Keratinocyte (primary cell): ENCODE results near the gene LRP11. TPM values are rescaled to one million over a fixed set of nuclear protein-coding genes. Genes with fewer than 3 reads are reported as not detected.

Source experiments
- DNase-seq: peaks from one replicate; pipeline ENCODE4 v3.0.0-alpha.2; 2011; ENCODE audit warnings: low read depth, missing footprints, low spot score
- FAIRE-seq: peaks from 2 replicates; lab custom pipeline; 2011; peaks lifted over from hg19 to GRCh38; lab: Jason Lieb, UNC
- H2AFZ ChIP-seq: 2 replicates; pipeline ENCODE4 v1.6.0; 2012; ENCODE audit warnings: low read length, control low read depth, inconsistent platforms; ENCODE audit not compliant: control insufficient read depth
- H3K27ac ChIP-seq: 2 replicates; pipeline ENCODE4 v1.5.1; 2011; ENCODE audit warnings: low read length; ENCODE audit not compliant: control insufficient read depth, insufficient read depth
- H3K27me3 ChIP-seq: 3 replicates; pipeline ENCODE4 v1.6.0; 2011; ENCODE audit warnings: low read length; ENCODE audit not compliant: control insufficient read depth, insufficient read depth; ENCODE audit errors: extremely low read depth
- H3K36me3 ChIP-seq, 2 experiments: 2 replicates in 1 of 2; 3 replicates in 1 of 2; pipeline ENCODE4 v1.5.1; 2011; ENCODE audit warnings: low read length in 2 of 2, mild to moderate bottlenecking in 1 of 2; ENCODE audit not compliant: control insufficient read depth in 2 of 2, insufficient read depth in 2 of 2; ENCODE audit errors: extremely low read depth in 1 of 2
- H3K4me1 ChIP-seq: 3 replicates; pipeline ENCODE4 v1.5.1; 2011; ENCODE audit warnings: low read length; ENCODE audit not compliant: control insufficient read depth, insufficient read depth; ENCODE audit errors: extremely low read depth
- H3K4me2 ChIP-seq: 3 replicates; pipeline ENCODE4 v1.6.0; 2011; ENCODE audit warnings: low read depth, low read length; ENCODE audit not compliant: control insufficient read depth, insufficient read depth; ENCODE audit errors: extremely low read depth
- H3K4me3 ChIP-seq, 3 experiments: fragments of 200-600 bp in 1 of 3; sonication (generic) in 1 of 3; 2 replicates in 2 of 3; 3 replicates in 1 of 3; pipeline ENCODE4 v1.5.1; 2011 to 2016; ENCODE audit warnings: low read length in 3 of 3, mild to moderate bottlenecking in 3 of 3, control low read depth in 2 of 3, inconsistent platforms in 1 of 3, low read depth in 1 of 3, mixed read lengths in 1 of 3, mixed run types in 1 of 3, moderate library complexity in 1 of 3; ENCODE audit not compliant: control insufficient read depth in 2 of 3, insufficient read depth in 2 of 3; ENCODE audit errors: extremely low read depth in 1 of 3
- H3K79me2 ChIP-seq: 2 replicates; pipeline ENCODE4 v1.6.0; 2012; ENCODE audit warnings: low read length; ENCODE audit not compliant: control insufficient read depth, insufficient read depth
- H3K9ac ChIP-seq: 3 replicates; pipeline ENCODE4 v1.6.0; 2011; ENCODE audit warnings: low read length; ENCODE audit not compliant: control insufficient read depth, insufficient read depth; ENCODE audit errors: extremely low read depth
- H3K9me1 ChIP-seq: 3 replicates; pipeline ENCODE4 v1.6.0; 2011; ENCODE audit warnings: low read length; ENCODE audit not compliant: control insufficient read depth, insufficient read depth; ENCODE audit errors: extremely low read depth
- H3K9me3 ChIP-seq: 2 replicates; pipeline ENCODE4 v1.5.1; 2012; ENCODE audit warnings: low read depth, low read length; ENCODE audit not compliant: control insufficient read depth
- H4K20me1 ChIP-seq: 3 replicates; pipeline ENCODE4 v1.6.0; 2011; ENCODE audit warnings: low read length; ENCODE audit not compliant: control insufficient read depth, insufficient read depth; ENCODE audit errors: extremely low read depth
- EZH2 ChIP-seq: IDR thresholded peaks from one replicate; pipeline ENCODE4 v1.6.1; 2012; ENCODE audit warnings: inconsistent platforms, mild to moderate bottlenecking, low read length, moderate library complexity
- dilution Hi-C: fragments of 300-500 bp; cut with MboI; formaldehyde crosslinking; loops from one replicate; pipeline ENCODE4 v1.7.0; 2020; ENCODE audit warnings: low sequenced_read_pairs; ENCODE audit not compliant: extremely low pct_ligation_motif_present
- polyA plus RNA-seq, 5 experiments: library from polyadenylated mRNA; depleted of rRNA in 3 of 5; stranded (reverse) in 3 of 5; stranded (forward) in 1 of 5; unstranded in 1 of 5; fragments of >200 nt; gene quantifications; 1 replicate in 1 of 5; 2 replicates in 3 of 5; 3 replicates in 1 of 5; pipeline versions ENCODE4 v1.2.1 to v1.2.3, GENCODE V29; 2011 to 2012; ENCODE audit warnings: missing spikeins in 2 of 5, low read depth in 1 of 5, low replicate concordance in 1 of 5
- TF ChIP-seq, protein P1 (sequence below), 3 experiments: IDR thresholded peaks in 1 of 3; conservative IDR thresholded peaks in 1 of 3; optimal IDR thresholded peaks in 1 of 3; 2 replicates in 2 of 3; 3 replicates in 1 of 3; pipeline versions ENCODE3 to v1.5.1; 2011; ENCODE audit warnings: low read length in 3 of 3, mild to moderate bottlenecking in 3 of 3, moderate library complexity in 2 of 3, control low read depth in 1 of 3, inconsistent platforms in 1 of 3; ENCODE audit not compliant: insufficient read depth in 2 of 3; ENCODE audit errors: extremely low read depth in 1 of 3

The LRP11 gene
- polyA plus RNA-seq, 1 donor (not counting 4 experiments of a cell fraction or from before 2014, with no cell fraction given) = 31.1 TPM

DNA sequence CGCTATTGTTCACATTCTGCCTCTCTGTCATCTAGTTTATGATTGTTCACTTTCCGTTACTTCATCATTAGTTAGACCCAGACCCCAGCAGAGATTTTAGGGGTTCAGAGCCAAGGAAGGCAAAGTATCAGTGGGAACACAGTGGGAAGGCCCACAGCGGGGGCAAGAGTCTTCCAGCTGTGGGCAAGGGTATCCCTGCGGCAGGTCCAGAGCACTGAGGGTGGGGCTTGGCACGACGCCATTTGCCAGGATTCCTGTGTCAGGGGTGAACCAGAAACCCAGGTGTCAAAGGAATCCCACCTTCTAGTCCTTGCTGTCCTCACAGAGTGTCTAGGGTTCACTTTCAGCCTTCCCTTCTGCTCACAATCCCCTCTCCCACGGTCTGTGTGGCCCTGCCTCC is 20.5 kb upstream of the LRP11 start:
- DNase-seq (no peak), FAIRE-seq (no peak)
- Histone ChIP-seq H3K27me3 (no peaks in the 10 kb centered on the region), H3K4me2 (peak overlapping the region; percentile 70), H2AFZ (peak overlapping the region; percentile 23), H3K9ac (no peak overlapping the region), H3K27ac (no peak overlapping the region), H3K79me2 (no peaks in the 10 kb centered on the region), H4K20me1 (no peaks in the 10 kb centered on the region), H3K4me1 (peaks cover 48% of the 10 kb centered on the region), H3K4me3 (peak overlapping the region in 1 of 3 experiments; percentile 11), H3K36me3 (no peaks in the 10 kb centered on the region), H3K9me1 (no peaks in the 10 kb centered on the region), H3K9me3 (no peaks in the 10 kb centered on the region)
- TF ChIP-seq, protein P1, sequence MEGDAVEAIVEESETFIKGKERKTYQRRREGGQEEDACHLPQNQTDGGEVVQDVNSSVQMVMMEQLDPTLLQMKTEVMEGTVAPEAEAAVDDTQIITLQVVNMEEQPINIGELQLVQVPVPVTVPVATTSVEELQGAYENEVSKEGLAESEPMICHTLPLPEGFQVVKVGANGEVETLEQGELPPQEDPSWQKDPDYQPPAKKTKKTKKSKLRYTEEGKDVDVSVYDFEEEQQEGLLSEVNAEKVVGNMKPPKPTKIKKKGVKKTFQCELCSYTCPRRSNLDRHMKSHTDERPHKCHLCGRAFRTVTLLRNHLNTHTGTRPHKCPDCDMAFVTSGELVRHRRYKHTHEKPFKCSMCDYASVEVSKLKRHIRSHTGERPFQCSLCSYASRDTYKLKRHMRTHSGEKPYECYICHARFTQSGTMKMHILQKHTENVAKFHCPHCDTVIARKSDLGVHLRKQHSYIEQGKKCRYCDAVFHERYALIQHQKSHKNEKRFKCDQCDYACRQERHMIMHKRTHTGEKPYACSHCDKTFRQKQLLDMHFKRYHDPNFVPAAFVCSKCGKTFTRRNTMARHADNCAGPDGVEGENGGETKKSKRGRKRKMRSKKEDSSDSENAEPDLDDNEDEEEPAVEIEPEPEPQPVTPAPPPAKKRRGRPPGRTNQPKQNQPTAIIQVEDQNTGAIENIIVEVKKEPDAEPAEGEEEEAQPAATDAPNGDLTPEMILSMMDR (optimal IDR thresholded peaks at IDR 0.05 in 1 of 3, IDR thresholded peaks at IDR 0.05 in 1 of 3, conservative IDR thresholded peaks at IDR 0.05 in 1 of 3; ENCODE audit: extremely low read depth in 1 of 3, insufficient read depth in 2 of 3, low read length in 3 of 3) = no peak
- no peak for TF ChIP-seq EZH2
- dilution Hi-C loops = no loop called here

DNA sequence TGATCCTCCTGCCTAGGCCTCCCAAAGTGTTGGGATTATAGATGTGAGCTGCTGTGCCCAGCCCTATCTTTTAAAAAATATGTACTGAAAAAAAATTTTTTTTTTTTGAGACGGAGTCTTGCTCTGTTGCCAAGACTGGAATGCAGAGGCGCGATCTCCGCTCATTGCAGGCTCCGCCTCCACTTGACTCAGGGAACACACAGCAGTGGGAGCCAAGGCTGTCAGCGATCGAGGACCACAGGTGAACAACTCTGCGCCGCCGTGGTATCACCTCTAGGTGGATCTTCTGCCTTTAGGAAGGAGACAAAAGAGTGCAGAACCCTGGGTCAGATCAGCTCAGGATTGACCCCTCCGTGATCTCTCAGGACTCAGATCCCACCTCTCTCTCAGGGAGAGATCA is 20.1 kb upstream of the LRP11 start:
- dilution Hi-C loops = no loop called here
- Histone ChIP-seq H3K9me3 (no peaks in the 10 kb centered on the region), H3K36me3 (no peaks in the 10 kb centered on the region), H3K4me3 (peak overlapping the region in 1 of 3 experiments; percentile 11), H3K9me1 (no peaks in the 10 kb centered on the region), H3K27me3 (no peaks in the 10 kb centered on the region), H3K27ac (no peak overlapping the region), H3K4me1 (peaks cover 44% of the 10 kb centered on the region), H3K4me2 (peak overlapping the region; percentile 70), H3K79me2 (no peaks in the 10 kb centered on the region), H2AFZ (peak overlapping the region; percentile 25), H3K9ac (peak overlapping the region; percentile 23), H4K20me1 (no peaks in the 10 kb centered on the region)
- DNase-seq (no peak), FAIRE-seq (peak; percentile 85)
- TF ChIP-seq, protein P1 (optimal IDR thresholded peaks at IDR 0.05 in 1 of 3, IDR thresholded peaks at IDR 0.05 in 1 of 3, conservative IDR thresholded peaks at IDR 0.05 in 1 of 3; ENCODE audit: extremely low read depth in 1 of 3, insufficient read depth in 2 of 3, low read length in 3 of 3) = peak in 2 of 3 experiments; percentile 38 to 40
- no peak for TF ChIP-seq EZH2
